ENCODE data around the gene NKD1.

The NKD1 gene

GRCh38 chr16:50519001-50519400 is 29.2 kb upstream of the NKD1 start:
- POLR2A ChIA-PET, result no interaction called here
- TF ChIP-seq, protein P1, sequence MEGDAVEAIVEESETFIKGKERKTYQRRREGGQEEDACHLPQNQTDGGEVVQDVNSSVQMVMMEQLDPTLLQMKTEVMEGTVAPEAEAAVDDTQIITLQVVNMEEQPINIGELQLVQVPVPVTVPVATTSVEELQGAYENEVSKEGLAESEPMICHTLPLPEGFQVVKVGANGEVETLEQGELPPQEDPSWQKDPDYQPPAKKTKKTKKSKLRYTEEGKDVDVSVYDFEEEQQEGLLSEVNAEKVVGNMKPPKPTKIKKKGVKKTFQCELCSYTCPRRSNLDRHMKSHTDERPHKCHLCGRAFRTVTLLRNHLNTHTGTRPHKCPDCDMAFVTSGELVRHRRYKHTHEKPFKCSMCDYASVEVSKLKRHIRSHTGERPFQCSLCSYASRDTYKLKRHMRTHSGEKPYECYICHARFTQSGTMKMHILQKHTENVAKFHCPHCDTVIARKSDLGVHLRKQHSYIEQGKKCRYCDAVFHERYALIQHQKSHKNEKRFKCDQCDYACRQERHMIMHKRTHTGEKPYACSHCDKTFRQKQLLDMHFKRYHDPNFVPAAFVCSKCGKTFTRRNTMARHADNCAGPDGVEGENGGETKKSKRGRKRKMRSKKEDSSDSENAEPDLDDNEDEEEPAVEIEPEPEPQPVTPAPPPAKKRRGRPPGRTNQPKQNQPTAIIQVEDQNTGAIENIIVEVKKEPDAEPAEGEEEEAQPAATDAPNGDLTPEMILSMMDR (IDR thresholded peaks at IDR 0.05; ENCODE audit: insufficient read depth, low read length, missing control alignments), result no peak
- CTCF ChIA-PET, result interaction anchor here (1.1 kb wide), 1 partner anchor 9 kb away, joined by 4 read pairs; no protein-coding TSS in a partner anchor
- H3K4me3 ChIP-seq (ENCODE audit: low read depth, low read length), result no peak overlapping the region
- no peak for DNase-seq (ENCODE audit: low read depth, low spot score)

- no peak overlapping the region for H3K4me3 ChIP-seq (ENCODE audit: low read depth, low read length)
- ChIA-PET POLR2A (no interaction called here), CTCF (interaction anchor here (1.1 kb wide), 1 partner anchor 9 kb away, joined by 4 read pairs; no protein-coding TSS in a partner anchor)
- DNase-seq (ENCODE audit: low read depth, low spot score), result no peak
- TF ChIP-seq, protein P1 (IDR thresholded peaks at IDR 0.05; ENCODE audit: insufficient read depth, low read length, missing control alignments), result no peak
Measured at GRCh38 chr16:50519602-50520001, 28.6 kb upstream of the NKD1 start.

DNA sequence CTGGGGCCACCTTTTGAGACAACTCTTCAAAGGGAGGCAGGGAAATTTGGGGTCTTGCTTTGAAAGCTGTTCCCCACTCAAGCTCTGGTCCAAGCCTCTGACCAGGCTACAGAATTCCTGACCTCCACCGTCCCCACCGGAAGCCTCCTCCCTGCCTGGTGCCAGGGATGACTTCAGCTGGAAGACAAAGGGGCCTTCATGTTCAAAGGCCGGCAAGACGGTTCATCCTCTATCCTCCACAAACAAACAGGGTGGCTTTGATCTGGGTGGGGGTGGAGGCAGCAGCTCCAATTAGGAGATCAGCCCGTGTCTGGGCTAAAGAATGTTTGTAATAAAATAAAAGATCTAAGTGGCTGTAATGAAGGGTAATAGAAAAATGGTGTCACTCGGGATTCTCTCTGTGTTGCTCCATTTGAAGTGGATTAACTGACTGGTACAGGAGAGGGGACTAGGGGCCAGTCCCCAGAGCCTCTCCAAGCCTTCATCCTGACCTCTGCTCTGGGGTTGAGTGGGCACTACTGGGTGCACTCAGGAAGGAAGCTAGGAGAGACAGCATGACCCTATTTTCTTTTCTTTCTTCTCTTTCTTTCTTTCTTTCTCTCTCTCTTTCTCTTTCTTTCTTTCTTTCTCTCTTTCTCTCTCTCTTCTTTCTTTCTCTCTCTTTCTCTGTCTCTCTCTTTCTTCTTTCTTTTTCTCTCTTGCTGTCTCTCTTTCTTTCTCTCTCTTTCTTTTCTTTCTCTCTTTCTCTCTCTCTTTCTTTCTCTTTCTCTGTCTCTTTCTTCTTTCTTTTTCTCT is 27.5 kb upstream of the NKD1 start:
- ChIA-PET CTCF (no interaction called here), POLR2A (no interaction called here)
- no peak overlapping the region for H3K4me3 ChIP-seq (ENCODE audit: low read depth, low read length)
- no peak for DNase-seq (ENCODE audit: low read depth, low spot score)
- TF ChIP-seq, protein P1 (IDR thresholded peaks at IDR 0.05; ENCODE audit: insufficient read depth, low read length, missing control alignments), result no peak

- DNase-seq (ENCODE audit: low read depth, low spot score), result no peak
- no peak overlapping the region for H3K4me3 ChIP-seq (ENCODE audit: low read depth, low read length)
- TF ChIP-seq, protein P1 (IDR thresholded peaks at IDR 0.05; ENCODE audit: insufficient read depth, low read length, missing control alignments), result no peak
- ChIA-PET CTCF (no interaction called here), POLR2A (no interaction called here)
Measured at GRCh38 chr16:50521246-50521900, 26.8 kb upstream of the NKD1 start.

DNA sequence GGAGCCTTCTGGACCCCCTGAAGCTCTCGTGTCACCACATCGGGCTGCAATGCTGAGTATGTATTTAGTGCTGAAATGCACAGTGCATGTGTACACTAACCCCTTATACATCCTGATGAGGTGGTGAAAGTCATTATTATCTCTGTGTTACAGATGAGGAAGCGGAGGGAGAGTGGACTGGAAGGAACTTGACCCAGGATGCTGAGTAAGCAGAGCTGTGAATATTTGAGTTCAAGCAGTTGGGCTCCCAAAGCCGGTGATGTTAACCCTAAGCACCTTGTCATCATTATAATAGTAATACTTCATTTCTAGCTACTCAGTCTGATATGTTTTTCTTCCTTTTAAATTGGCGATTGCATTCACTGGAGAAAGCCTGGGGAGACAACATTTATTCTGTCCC is 25.9 kb upstream of the NKD1 start:
- POLR2A ChIA-PET, result no interaction called here
- CTCF ChIA-PET, result no interaction called here
- DNase-seq (ENCODE audit: low read depth, low spot score), result no peak
- TF ChIP-seq, protein P1 (IDR thresholded peaks at IDR 0.05; ENCODE audit: insufficient read depth, low read length, missing control alignments), result no peak
- no peak overlapping the region for H3K4me3 ChIP-seq (ENCODE audit: low read depth, low read length)

- ChIA-PET POLR2A (no interaction called here), CTCF (no interaction called here)
- no peak for DNase-seq (ENCODE audit: low read depth, low spot score)
- no peak overlapping the region for H3K4me3 ChIP-seq (ENCODE audit: low read depth, low read length)
- TF ChIP-seq, protein P1 (IDR thresholded peaks at IDR 0.05; ENCODE audit: insufficient read depth, low read length, missing control alignments), result no peak
Measured at GRCh38 chr16:50523710-50524109, 24.5 kb upstream of the NKD1 start.
